ENCODE results near the gene ZFR.
"Not testable (repeated sequence)": the region's sequence is repeated elsewhere in the genome, so short reads cannot be mapped to it uniquely, and the experiment has no call there.

The ZFR gene

DNA sequence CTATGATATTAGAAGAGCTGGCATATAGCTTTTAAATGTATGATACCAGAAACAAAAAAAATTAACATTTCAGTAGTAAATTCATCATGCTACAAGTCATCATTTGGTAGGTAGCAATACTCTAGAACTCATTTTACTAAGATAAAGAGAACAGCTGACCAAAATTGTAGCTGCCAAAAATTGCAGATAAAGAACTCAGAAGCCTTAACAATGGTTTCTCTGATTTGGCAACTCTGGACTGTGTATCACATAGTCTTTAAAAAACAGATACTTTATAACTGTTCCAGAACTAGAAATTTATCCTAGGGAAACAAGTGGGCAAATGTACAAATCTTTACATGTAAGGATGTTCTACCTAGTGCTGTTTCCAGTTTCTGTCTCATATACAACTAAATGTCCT, 33.9 kb downstream of the ZFR start:
- DNase-seq (ENCODE audit: low read depth in 2 of 2), result no peak

DNA sequence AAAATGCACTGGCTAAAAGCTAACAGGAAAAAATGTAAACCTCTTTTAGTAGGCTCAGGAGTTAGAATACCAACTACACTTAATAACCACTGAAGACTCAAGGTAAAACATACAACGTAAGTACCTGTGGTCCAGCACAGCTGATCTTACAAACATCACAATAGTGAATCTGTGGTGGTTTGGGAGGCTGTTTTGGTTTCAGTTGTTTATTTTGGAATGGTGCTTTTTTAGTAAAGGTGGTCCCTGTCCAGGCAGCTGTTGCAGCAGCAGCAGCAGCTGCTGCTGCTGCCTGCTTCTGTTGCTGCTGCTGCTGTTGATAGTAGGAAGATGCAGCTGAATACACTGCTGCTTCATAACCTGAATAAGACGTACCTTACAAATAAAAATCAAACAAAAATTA, 37.9 kb downstream of the ZFR start:
- no peak for DNase-seq (ENCODE audit: low read depth in 2 of 2)

DNA sequence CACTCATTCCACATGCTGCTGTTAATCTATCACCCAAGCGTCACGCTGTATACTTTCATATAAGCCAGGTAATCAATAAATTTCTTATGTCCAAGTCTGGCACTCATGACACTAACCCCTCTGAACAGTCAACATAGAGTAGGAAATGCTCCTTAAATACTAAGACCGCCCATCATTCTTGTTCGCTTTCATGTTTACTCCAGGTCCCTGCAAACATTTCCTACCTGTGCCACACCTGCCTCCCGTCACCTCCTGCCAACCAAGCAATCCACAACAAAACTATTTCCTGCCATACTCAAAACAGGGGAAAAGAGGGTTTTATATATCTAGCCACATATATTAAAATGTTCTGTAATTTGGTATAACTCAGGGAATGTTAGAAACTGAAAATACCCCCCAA, 39.0 kb downstream of the ZFR start:
- no peak for DNase-seq (ENCODE audit: low read depth in 2 of 2)

DNA sequence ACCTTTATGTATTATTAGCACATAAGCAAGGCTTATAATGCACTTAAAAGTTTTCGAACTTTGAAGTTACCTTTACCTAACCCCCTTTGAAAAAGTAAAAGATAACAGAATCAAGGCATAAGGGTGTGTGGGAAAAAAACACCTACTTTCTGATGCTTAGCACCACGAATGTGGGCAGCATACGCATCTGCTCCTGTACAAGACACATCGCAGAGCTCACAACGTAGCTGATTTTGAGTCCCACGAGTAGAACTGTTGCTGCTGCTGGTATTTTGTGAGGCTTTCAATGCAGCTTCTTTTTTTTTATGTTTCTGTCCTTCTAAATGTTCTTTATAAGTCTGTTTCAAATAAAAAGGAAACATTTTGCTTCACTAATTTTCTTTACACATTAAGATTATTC, 40.8 kb downstream of the ZFR start:
- DNase-seq (ENCODE audit: low read depth in 2 of 2), result no peak

DNA sequence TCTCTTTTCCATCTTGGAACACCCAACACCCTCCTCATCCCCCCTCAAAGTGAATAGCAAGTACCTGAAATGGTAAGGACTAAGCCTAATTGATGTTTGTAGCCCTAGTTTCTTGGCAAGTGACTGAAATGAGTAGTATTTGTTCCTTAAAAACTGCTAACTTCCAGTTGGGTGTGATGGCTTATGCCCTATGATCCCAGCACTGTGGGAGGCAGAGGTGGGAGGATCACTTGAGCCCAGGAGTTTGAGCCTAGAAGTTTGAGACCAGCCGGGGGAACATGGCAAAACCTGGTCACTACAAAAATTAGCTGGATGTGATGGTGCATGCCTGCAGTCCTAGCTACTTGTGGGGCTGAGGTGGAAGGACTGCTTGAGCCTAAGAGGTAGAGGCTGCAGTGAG, 44.1 kb downstream of the ZFR start:
- no peak for DNase-seq (ENCODE audit: low read depth in 2 of 2)

DNA sequence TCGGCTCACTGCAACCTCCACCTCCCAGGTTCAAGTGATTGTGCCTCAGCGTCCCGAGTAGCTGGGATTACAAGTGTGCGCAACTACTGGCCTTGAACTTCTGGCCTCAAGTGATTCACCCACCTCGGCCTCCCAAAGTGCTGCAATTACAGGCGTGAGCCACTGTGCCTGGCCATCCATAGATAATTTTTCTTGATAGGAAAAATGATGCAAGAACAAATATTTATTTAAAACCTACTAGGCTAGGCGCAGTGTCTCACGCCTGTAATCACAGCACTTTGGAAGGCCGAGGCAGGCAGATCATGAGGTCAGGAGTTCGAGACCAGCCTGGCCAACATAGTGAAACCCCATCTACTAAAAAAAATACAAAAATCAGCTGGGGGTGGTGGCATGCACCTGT, 45.8 kb downstream of the ZFR start:
- not testable (repeated sequence) for DNase-seq (ENCODE audit: low read depth in 2 of 2)

DNA sequence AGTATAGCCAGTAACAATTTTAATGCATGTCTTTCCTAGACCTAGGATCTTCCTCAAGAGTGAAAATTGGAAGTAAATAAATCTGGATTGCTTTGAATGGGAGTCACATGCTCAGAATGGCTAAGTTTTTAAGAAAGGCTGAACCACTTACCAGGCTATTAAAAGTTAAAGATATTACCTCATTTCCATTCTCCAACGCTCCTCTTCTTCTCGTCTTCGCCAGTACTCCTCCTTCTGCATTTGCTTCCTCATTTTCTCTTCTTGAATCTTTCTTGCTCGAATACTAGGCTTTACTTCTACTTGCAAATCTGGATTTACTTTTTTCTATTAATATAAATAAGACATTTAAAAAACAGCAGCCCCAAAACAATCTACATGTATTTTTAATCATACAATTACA, 49.6 kb downstream of the ZFR start:
- DNase-seq (ENCODE audit: low read depth in 2 of 2), result no peak

DNA sequence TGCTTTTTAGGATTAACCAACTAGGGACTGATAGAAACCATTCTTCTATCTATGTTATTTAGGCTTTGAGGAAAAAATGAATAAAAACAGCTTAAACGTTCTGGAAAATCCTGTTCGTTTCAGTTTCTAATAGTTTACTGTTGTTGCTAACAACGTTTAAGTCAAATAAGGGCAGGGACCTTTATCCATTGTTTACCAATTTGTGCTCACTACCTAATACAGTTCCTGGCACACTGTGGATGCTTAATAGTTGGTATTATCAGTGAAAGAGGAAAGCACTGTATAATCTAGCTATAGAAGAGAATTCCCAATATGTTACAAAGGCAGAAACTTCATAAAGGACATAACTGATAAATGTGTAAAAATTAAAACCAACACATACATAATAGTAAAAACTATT, 52.5 kb downstream of the ZFR start:
- no peak for DNase-seq (ENCODE audit: low read depth in 2 of 2)

DNA sequence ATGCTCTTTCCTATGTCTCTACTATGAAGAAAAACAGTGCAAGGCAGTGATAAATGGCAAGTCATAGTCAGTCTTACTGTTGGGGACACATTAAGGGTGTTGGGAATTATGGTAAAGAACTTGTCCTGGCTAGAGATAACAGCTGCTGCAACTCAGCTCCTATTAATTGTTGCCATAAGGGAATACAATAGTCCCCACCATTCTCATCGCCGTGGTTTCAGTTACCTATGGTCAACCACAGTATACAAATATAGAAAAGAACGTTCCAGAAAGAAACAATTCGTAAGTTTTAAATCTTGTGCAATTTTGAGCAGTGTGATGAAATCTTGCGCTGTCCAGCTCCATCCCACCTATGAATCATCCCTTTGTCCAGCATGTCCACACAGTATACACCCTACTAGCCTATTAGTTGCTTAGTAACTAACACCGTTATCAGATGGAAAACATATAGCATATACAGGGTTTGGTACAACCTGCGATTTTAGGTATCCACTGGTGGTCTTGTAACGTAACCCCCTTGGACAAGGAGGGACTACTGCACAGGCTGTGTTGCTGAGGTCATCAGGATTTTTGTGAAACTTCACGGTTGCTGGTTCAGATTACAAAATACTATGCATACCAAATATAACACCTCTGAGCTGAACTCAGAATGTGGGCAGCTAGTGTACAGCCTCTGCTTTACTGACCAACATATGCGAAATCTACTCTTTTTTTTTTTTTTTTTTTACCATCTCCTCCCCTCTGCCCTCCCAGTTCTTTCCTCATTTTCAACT, 53.5 kb downstream of the ZFR start:
- no peak for DNase-seq (ENCODE audit: low read depth in 2 of 2)

DNA sequence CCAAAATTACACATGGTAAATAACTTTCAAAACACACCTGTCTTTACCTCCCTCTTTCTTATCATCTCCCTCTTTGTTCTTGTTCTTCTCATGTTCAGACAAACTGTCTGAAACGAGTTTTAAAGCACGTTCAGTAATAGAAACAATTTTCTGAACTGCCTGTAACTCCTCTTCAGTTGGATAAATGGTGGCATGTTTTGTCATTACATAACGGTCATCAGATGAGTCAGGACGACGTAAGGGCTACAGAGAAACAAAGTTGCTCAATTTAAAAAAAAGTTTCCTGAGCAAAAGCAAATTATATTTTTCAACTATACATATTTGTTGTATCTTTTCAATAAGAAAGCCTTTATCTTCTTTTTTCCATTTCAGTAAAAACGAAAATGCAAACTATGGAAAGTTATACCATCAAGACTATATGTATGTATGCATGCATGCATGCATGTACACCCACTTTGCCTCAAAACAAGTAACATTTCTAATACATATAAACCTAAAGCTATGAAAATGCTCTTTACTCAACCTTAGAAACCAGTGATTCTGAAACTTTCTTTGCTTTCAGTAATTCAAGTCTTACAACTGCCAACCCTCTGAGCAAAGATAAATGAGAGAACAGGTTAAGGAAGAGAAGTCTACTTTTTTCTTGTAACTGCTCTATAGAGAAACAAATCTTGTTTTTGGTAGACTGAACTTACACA, 56.0 kb downstream of the ZFR start:
- DNase-seq (ENCODE audit: low read depth in 2 of 2), result no peak

DNA sequence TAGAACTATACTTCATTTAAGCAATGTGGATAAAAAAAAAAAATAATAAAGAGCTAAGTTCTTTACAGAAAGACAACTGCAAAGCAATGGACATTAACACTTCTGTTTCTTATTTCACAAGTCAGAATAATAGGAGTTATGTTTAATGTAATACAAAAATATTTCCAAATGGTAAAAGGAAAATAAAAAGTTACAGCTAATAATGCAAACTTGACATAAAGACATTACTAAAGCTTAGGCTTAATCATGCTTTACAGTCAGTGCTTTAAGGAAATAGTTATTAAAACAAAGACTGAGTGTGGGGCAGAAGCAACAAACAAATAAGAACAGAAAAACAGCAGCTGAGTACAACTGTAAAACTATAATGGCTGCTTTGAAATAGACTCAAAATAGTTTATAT, 56.7 kb downstream of the ZFR start:
- no peak for DNase-seq (ENCODE audit: low read depth in 2 of 2)

DNA sequence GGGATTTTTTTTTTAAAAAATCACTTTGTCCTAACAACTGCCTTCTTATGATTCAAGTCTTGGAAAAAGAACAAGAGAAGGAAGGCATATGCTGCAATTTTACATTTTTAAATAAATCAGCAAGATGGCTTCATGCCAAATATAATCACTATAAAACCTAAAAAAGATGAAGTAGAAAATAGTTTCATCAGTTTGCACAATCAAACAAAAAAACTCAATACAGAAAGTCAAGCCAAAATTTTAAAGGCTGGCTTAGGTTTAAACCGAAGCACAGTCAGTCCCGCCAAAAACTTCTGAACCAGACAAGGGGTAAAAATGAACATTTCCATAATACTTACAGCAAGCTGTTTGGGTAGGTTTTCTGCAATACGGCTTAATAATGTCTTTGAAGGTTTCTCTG, 57.3 kb downstream of the ZFR start:
- DNase-seq (ENCODE audit: low read depth in 2 of 2), result no peak

DNA sequence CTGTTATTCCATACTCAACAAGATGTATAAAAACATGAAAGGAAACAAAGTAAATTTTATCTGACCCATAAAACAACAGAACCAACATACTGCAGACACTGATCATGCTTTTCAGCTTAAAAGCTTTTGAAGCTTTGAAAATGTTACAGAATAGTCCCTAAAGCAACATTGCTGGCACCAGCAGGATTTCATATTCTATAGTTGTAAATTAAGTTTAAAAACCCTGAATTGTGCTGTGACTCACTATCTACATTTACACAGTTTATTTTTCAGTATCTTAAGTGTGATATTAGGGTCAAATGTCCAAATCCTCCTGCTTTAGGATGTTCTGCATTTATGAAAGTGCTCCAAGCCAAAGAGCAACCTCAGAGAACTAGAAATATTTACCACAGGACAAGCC, 59.9 kb downstream of the ZFR start:
- DNase-seq (ENCODE audit: low read depth in 2 of 2), result no peak

DNA sequence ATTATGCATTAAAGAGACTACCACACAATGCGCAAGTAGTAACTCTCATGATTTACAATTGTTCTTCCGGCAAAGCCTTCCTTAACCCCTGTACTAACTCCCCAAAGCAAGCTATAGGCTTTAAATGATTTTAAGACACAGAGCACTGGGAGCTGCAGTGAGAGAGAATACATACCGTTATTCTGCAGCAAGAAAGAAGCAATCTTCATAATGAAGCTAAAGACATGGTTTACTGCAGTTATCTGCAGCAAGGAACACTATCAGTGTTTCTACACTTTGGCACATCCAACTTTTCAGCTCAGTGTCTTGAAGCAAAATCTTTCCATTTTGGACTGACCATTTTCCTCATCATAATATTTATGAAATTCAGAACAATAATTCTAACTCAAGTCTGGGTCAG, 61.0 kb downstream of the ZFR start:
- no peak for DNase-seq (ENCODE audit: low read depth in 2 of 2)

DNA sequence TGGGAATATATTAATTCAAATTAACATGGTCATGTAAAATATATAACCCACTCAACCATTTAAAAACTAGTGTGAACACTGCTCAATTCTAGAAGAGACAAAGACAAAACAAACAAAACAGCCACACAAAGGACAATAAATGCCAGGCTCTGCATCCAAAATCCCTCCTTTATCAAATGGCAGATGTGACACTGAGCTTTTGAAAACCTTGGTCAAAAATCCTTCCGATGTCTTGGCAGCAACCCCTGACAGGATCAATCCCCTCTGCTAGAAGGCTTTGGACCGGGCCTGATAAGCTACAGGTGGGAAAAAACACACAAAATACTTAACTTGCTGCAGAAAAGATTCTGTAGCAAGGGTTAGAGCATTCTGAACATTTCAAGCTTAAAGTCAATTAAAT, 61.5 kb downstream of the ZFR start:
- no peak for DNase-seq (ENCODE audit: low read depth in 2 of 2)

DNA sequence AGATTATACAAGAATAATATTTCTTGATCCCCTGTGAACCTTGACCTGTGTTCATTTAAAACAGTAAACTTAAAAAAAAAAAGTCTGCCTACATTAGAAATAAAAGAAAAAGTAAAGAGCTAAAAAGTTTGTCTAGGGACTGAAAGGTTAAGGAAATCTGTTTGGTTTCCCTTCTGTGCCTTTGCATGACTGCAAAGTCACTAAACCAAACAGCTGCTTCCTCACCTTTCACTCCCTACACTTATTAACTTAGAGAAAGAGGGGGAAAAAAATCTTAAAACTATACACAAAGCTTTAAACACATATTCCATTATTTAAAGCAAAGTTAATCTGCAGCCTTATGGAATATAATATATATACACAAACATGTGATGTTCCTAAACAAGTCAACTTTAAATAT, 65.1 kb downstream of the ZFR start:
- no peak for DNase-seq (ENCODE audit: low read depth in 2 of 2)

DNA sequence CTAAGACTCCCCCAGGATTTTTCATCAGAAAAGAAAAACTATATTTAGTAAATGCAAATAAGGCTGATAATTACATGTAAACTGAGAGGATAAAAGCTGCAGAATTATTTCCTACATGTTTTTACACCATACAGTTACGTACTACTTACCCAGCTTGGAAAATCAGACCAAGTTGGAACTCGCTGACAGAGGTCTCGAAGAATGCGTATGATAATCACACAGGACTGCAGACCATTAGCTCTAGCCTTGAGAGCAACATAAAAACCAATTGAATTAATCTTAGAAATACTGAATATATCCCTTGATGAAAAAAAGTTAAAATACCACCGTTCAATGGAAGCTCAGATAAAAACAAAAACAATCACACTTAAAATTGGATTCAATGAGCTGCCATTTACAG, 65.6 kb downstream of the ZFR start:
- no peak for DNase-seq (ENCODE audit: low read depth in 2 of 2)

DNA sequence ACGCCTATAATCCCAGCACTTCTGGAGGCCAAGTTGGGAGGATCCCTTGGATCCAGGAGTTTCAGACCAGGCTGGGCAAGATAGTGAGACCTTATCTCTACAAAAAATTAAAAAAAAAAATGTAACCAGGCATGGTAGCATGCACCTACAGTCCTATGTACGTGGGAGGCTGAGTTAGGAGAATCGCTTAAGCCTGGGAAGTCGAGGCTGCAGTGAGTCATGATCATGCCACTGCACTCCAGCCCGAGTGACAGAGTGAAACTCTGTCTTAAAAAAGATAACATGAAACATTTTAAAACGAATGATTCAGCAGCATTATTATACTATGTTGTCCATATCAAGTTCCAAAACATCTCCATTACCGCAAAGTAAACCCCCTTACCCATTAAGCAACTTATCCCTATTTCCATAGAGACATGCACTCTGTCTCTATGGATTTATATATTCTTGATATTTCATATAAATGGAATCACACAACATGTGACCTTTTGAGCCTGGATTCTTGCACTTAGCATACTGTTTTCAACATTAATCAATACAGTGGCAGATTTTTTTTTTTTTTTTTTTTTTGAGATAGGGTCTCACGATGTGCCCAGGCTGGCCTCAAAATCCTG, 74.9 kb downstream of the ZFR start:
- no peak for DNase-seq (ENCODE audit: low read depth in 2 of 2)

DNA sequence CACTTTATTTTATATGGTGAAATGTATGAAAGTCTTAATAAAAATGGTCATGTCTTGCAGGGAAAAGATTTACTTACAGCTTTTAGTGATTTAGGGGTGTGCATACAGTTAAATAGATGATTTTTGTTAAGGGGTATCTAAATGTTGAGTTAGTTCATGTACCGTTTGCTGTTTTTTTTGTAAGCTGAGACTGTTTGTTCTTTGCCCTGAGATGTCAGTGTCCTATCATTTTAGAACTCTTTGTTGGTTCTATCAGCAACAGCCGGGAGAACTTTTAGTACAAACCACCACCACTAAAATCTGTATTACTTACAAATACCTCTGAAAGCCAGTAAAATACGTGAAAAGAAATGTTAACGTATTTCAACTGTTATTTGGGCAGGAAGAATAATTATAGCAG, 75.5 kb downstream of the ZFR start:
- DNase-seq (ENCODE audit: low read depth in 2 of 2), result no peak

DNA sequence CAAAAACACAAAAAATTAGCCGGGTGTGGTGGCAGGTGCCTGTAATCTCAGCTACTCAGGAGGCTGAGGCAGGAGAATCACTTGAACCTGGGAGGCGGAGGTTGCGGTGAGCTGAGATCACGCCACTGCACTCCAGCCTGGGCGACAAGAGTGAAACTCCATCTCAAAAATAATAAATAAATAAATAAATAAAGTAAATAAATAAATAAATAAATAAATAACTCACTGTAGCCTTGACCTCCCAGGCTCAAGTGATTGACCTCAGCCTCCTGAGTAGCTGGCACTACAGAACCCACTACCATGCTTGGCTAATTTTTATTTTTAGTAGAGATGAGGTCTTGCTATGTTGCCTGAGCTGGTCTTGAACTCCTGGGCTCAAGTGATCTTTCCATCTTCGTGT, 77.3 kb downstream of the ZFR start:
- DNase-seq (ENCODE audit: low read depth in 2 of 2), result not testable (repeated sequence)

DNA sequence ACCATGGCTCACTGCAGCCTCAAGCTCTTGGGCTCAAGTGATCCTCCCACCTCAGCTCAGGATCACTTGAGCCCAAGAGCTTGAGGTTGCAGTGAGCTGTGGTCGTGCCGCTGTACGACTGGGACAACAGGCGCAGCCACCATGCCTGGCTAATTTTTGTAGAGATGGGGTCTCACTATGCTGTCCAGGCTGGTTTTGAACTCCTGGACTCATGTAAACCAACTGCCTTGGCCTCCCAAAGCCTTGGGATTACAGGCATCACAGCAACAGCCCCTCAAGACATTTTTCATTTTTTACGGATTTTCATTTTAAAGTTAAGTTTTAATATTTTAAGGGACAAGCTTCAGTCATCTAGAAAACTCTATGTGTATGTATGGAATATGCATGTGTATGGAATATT, 78.9 kb downstream of the ZFR start:
- no peak for DNase-seq (ENCODE audit: low read depth in 2 of 2)

DNA sequence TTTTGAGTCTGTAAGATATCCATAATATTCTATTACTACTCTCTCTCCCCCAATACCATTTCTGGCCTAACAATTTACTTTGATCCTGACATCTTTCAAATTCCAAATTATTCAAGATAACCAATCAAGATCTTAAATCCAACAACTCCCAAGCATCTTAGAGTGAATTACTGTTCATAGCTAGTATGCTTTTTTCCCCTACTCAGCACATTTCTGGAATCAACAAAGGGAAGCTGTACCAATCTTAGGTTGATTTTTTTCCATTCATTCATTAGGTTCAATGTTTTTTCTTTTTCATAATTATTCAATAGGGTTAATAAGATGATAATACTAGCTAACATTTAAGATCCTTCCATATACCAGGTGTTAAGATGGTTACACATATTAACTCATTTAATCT, 81.5 kb downstream of the ZFR start:
- no peak for DNase-seq (ENCODE audit: low read depth in 2 of 2)

DNA sequence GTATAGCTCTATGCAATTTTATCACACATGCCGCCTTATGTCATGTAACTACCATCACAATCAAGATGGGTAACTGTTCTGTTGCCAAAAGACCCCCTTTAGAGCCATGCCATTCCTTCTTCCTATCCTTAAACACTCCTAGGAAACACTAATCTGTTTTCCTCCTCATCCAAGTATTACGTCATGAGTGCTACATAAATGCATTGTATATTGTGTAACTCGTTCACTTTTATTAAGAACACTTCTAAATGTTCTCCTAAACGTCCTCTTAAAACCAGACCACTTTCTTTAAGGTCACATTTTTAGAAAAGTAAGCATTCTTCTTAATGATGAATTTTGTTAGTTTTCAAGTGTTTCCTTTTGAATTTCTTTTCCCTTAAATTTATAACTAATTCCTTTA, 82.0 kb downstream of the ZFR start:
- no peak for DNase-seq (ENCODE audit: low read depth in 2 of 2)

All from activated CD8-positive, alpha-beta memory T cell treated with anti-CD3 and anti-CD28 coated beads for 4 hours (primary cell).